ENCODE measurements around the gene SCARB1.
"Not testable (repeated sequence)": the region's sequence is repeated elsewhere in the genome, so short reads cannot be mapped to it uniquely, and the experiment has no call there.

The SCARB1 gene

DNA sequence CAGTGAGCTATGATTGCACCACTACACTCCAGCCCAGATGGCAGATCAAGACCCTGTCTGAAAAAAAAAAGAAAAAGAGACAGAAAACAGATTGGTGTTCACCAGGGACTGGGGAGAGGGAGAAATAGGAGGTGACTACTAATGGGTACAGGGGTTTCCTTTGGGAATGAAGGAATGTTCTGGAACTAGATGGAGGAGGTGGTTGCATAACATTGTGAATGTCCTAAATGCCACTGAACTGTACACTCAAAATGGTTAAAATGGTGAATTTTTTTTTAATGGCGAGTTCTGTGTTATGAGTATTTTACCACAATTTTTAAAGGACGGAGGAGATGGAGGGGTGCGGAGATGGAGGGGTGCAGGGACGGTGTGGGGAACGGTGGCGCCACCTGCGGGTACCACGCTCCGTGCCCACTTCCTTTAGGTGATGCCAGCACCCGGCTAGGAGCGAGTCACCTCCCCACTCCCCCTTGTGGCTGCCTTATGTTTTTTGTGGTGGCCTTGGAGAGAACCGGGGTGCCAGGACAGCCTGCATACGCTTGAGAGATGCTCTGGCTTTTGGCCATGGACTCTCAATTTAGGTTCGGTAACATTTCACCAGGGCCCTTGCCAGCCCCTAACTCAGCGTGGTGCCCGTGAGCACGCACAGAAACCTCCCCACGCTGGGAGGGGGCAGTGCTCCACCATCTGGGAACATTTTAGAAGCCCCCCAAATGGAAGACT lies 34.7 kb upstream of the SCARB1 start:
- no peaks in the 10 kb centered on the region for H3K9me3 ChIP-seq (ENCODE audit: severe bottlenecking)
- no peak overlapping the region for H3K27ac ChIP-seq
- DNase-seq = peak; percentile 51
- no peaks in the 10 kb centered on the region for H3K36me3 ChIP-seq
- TF ChIP-seq, protein P1, sequence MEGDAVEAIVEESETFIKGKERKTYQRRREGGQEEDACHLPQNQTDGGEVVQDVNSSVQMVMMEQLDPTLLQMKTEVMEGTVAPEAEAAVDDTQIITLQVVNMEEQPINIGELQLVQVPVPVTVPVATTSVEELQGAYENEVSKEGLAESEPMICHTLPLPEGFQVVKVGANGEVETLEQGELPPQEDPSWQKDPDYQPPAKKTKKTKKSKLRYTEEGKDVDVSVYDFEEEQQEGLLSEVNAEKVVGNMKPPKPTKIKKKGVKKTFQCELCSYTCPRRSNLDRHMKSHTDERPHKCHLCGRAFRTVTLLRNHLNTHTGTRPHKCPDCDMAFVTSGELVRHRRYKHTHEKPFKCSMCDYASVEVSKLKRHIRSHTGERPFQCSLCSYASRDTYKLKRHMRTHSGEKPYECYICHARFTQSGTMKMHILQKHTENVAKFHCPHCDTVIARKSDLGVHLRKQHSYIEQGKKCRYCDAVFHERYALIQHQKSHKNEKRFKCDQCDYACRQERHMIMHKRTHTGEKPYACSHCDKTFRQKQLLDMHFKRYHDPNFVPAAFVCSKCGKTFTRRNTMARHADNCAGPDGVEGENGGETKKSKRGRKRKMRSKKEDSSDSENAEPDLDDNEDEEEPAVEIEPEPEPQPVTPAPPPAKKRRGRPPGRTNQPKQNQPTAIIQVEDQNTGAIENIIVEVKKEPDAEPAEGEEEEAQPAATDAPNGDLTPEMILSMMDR (IDR thresholded peaks at IDR 0.05; ENCODE audit: low read depth, low read length) = peak; percentile 78
- H3K4me3 ChIP-seq (ENCODE audit: low read depth, low read length) = no peak overlapping the region
- no peaks in the 10 kb centered on the region for H3K27me3 ChIP-seq (ENCODE audit: insufficient read depth, low read depth, severe bottlenecking)

DNA sequence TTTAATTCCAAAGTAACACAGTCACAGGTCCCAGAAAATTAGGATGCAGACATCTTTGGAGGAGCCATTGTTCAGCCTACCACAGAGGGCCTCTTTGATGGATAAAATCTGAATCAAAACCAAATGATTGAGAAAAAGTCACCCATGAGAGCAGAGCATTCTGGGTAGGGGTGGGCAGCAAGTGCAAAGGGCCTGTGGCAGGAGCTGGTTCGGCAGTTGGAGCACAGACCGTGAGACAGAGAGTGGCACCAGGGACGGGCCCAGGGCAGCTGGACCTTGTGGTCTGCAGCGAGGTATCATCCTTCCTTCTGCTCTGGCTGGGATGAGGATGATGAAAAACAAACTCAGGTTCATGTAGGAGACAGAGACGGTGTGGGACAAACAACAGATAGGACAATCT lies 32.8 kb upstream of the SCARB1 start:
- TF ChIP-seq, protein P1 (IDR thresholded peaks at IDR 0.05; ENCODE audit: low read depth, low read length) = no peak
- H3K27me3 ChIP-seq (ENCODE audit: insufficient read depth, low read depth, severe bottlenecking) = no peaks in the 10 kb centered on the region
- H3K36me3 ChIP-seq = no peaks in the 10 kb centered on the region
- no peak for DNase-seq
- H3K27ac ChIP-seq = no peak overlapping the region
- no peaks in the 10 kb centered on the region for H3K9me3 ChIP-seq (ENCODE audit: severe bottlenecking)
- H3K4me3 ChIP-seq (ENCODE audit: low read depth, low read length) = no peak overlapping the region

DNA sequence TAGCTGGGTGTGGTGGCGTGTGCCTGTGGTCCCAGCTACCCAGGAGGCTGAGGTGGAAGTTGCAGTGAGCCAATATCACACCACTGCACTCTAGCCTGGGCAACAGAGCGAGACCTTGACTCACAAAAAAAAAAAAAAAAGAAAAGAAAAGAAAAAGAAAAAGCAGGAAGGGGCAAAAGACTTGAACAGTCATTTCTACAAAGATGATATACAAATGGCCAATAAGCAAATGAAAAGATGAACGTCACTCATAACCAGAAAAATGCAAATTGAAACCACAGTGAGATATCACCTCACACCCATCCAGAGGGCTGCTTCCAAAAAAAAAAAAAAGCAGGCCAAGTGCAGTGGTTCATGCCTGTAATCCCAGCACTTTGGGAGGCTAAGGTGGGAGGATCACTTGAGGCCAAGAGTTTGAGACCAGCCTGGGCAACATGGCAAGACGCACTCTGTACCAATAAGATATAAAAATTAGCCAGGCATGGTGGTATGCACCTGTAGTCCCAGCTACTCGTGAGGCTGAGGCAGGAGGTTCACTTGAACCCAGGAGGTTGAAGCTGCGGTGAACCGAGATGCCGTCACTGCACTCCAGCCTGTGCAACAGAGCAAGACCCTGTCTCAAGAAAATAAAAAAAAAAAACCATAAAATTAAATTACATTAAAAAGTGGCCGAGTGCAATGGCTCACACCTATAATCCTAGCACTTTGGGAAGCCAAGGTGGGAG lies 30.3 kb upstream of the SCARB1 start:
- H3K9me3 ChIP-seq (ENCODE audit: severe bottlenecking) = no peaks in the 10 kb centered on the region
- no peak overlapping the region for H3K4me3 ChIP-seq (ENCODE audit: low read depth, low read length)
- H3K36me3 ChIP-seq = no peaks in the 10 kb centered on the region
- TF ChIP-seq, protein P1 (IDR thresholded peaks at IDR 0.05; ENCODE audit: low read depth, low read length) = no peak
- no peak overlapping the region for H3K27ac ChIP-seq
- no peak for DNase-seq
- H3K27me3 ChIP-seq (ENCODE audit: insufficient read depth, low read depth, severe bottlenecking) = no peaks in the 10 kb centered on the region

DNA sequence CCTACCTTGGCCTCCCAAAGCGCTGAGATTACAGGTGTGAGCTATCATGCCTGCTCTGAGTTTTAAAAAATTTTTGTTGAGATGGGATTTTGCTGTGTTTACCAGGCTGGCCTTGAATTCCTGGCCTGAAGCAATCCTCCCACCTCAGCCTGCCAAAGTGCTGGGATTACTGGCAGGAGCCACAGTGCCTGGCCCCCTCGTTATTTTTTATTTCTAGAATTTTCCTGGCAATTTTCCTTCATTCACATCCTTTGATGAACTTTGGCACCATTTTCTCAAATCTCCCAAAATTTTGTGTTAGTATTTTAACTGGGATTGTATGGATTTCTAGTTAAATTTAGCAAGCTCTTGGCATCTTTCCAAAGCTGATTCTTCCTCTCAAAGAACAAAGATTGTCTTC lies 24.6 kb upstream of the SCARB1 start:
- H3K27me3 ChIP-seq (ENCODE audit: insufficient read depth, low read depth, severe bottlenecking) = no peaks in the 10 kb centered on the region
- H3K27ac ChIP-seq = no peak overlapping the region
- H3K9me3 ChIP-seq (ENCODE audit: severe bottlenecking) = no peaks in the 10 kb centered on the region
- DNase-seq = no peak
- TF ChIP-seq, protein P1 (IDR thresholded peaks at IDR 0.05; ENCODE audit: low read depth, low read length) = no peak
- H3K36me3 ChIP-seq = no peaks in the 10 kb centered on the region
- H3K4me3 ChIP-seq (ENCODE audit: low read depth, low read length) = no peak overlapping the region

DNA sequence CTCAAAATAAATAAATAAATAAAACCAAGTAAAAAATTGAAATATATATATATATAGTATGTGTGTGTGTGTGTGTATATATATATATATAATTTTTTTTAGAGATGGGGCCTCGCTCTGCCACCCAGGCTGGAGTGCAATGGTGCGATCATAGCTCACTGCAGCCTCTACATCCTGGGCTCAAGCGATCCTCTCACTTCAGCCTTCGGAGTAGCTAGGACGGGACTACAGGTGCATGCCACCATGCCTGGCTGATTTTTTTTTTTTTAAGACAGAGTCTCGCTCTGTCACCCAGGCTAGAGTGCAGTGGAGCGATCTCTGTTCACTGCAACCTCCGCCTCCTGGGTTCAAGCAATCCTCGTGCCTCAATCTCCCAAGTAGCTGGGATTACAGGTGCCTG lies 24.1 kb upstream of the SCARB1 start:
- H3K27me3 ChIP-seq (ENCODE audit: insufficient read depth, low read depth, severe bottlenecking); H3K27ac ChIP-seq; H3K36me3 ChIP-seq; H3K4me3 ChIP-seq (ENCODE audit: low read depth, low read length); H3K9me3 ChIP-seq (ENCODE audit: severe bottlenecking); DNase-seq: not testable (repeated sequence)

DNA sequence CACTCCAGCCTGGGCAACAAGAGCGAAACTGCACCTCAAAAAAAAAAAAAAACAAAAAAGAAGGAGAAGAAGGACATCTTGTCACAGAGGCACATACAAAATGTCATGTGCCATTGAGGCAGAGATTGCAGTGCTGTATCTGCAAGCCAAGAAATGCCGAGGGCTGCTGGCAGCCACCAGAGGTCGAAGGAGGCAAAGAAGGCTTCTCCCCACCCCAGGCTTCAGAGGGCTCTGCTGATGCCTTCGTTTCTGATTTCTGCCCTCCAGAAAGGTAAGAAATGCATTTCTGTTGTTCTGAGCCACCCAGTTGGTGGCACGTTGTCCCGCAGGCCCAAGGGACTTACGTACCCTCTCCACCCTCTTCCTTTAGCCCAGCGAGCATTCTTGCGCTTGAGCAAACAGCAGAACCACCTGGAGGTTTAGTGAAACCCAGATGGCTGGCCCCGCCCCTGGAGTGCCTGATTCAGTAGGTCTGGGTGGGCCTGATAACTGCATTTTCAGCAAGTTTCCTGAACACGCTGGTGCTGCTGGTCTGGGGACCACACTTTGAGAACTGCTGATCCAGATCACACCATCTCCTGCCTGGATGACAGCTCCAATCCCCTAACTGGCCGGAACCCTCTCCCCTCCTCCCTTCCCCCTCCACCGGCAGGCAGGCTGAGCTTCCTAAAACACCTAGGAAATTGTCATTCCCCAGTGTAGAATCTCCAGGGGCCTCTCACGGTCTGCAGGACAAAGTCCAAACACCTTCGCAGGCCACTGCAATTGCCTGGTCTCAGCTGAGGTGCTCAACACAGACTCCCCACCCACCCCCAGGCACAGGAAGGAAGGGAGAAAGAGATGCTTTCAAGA lies 21.1 kb upstream of the SCARB1 start:
- Histone ChIP-seq H3K4me3 (ENCODE audit: low read depth, low read length) (no peak overlapping the region), H3K27ac (peak overlapping the region; percentile 26; the same call in 1 of the 2 replicates), H3K27me3 (ENCODE audit: insufficient read depth, low read depth, severe bottlenecking) (no peaks in the 10 kb centered on the region), H3K9me3 (ENCODE audit: severe bottlenecking) (no peaks in the 10 kb centered on the region), H3K36me3 (no peaks in the 10 kb centered on the region)
- TF ChIP-seq, protein P1 (IDR thresholded peaks at IDR 0.05; ENCODE audit: low read depth, low read length) = no peak
- peak; percentile 65 for DNase-seq

All from WERI-Rb-1 (cell line).